Measurements from ENCODE around the gene LAMA3. TPM values are rescaled to one million over a fixed set of nuclear protein-coding genes. Genes with fewer than 3 reads are reported as not detected.

Gene LAMA3
- total RNA-seq, 1 donor from 2014 or later: 126 TPM

DNA sequence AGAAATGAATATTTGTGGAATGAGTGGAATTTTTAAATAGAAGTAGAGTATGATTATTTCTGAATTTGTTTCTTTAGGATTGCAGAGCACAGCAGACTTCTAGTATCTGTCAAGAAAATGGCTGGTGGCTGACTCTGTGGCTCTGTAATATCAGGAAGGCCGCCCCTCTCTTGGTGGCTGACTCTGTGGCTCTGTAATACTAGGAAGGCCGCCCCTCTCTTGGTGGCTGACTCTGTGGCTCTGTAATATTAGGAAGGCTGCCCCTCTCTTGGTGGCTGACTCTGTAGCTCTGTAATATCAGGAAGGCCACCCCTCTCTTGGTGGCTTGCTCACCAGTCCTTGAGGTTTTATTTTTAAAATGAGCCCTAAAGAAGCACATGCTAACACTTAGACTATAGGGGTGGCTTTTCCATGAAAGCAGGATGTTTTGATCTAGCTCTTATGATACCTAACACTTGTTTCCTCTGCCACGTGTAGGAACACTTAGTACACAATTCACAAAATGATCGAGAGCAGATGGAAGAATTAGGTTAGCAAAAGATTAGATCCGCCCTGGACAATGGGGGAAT, 240.2 kb downstream of the LAMA3 start:
- Histone ChIP-seq H3K36me3 (ENCODE audit: control insufficient read depth, insufficient read depth, low read length) (no peaks in the 10 kb centered on the region), H3K27me3 (ENCODE audit: control insufficient read depth, insufficient read depth, low read length) (no peaks in the 10 kb centered on the region), H3K4me3 (ENCODE audit: low read depth, low read length) (no peak overlapping the region)
- no peak for DNase-seq (ENCODE audit: low read depth)
- no peak for TF ChIP-seq CTCF (IDR thresholded peaks at IDR 0.05; ENCODE audit: insufficient read depth, low read length, poor library complexity, severe bottlenecking)

GRCh38 chr18:23930002-23930401, 240.7 kb downstream of the LAMA3 start:
- H3K4me3 ChIP-seq (ENCODE audit: low read depth, low read length): no peak overlapping the region
- H3K36me3 ChIP-seq (ENCODE audit: control insufficient read depth, insufficient read depth, low read length): no peaks in the 10 kb centered on the region
- DNase-seq (ENCODE audit: low read depth): no peak
- TF ChIP-seq CTCF (IDR thresholded peaks at IDR 0.05; ENCODE audit: insufficient read depth, low read length, poor library complexity, severe bottlenecking): no peak
- no peaks in the 10 kb centered on the region for H3K27me3 ChIP-seq (ENCODE audit: control insufficient read depth, insufficient read depth, low read length)

DNA sequence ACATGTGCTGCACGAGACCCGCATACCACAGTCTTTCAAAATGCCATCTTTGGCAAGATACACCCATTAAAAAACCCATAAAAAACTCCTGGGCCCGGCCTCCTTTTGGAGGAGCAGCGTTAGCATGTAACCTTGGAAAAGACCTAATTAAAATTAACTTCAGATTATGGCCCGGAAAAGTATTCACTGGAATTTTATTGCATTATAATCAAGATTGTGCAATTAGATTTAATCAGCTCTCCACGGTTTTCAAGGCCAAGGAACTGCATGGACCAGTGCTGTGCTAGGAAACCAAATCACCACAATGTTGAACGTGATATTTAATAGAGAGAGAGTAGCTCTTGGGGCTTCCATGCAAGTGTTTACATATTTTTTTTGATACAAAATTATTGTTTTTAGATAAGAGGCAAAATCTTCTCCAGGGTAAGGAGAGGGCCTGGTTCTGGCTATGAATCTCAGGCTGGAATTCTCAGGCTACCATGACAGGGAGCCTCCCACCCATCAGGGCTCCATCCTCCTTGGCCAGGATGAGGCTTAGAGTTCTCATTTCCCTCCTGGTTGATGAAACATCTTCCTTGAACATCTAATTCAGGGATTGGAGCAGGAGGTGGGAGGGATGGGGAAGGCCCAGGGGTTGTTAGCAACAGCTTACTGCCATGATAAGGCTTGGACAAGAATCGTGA, 243.3 kb downstream of the LAMA3 start:
- H3K27me3 ChIP-seq (ENCODE audit: control insufficient read depth, insufficient read depth, low read length): no peaks in the 10 kb centered on the region
- H3K36me3 ChIP-seq (ENCODE audit: control insufficient read depth, insufficient read depth, low read length): no peaks in the 10 kb centered on the region
- TF ChIP-seq CTCF (IDR thresholded peaks at IDR 0.05; ENCODE audit: insufficient read depth, low read length, poor library complexity, severe bottlenecking): no peak
- DNase-seq (ENCODE audit: low read depth): no peak
- H3K4me3 ChIP-seq (ENCODE audit: low read depth, low read length): no peak overlapping the region

DNA sequence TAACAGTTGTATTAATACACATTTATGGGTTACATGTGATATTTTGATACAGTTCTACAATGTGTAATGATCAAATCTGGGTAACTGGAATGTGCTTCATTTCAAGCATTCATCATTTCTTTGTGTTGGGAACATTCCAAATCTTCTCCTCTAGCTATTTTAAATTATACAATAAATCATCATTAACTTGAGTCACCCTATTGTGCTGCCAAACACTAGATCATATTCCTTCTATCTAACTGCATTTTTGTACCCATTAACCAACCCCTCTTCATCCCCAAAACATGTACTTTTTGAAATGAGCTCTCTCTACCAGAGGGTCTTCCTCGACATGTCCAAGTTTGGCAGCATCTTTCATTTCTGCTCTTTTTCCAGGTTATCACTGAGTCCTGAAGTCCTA, 244.2 kb downstream of the LAMA3 start:
- Histone ChIP-seq H3K4me3 (ENCODE audit: low read depth, low read length) (no peak overlapping the region), H3K27me3 (ENCODE audit: control insufficient read depth, insufficient read depth, low read length) (no peaks in the 10 kb centered on the region), H3K36me3 (ENCODE audit: control insufficient read depth, insufficient read depth, low read length) (no peaks in the 10 kb centered on the region)
- no peak for TF ChIP-seq CTCF (IDR thresholded peaks at IDR 0.05; ENCODE audit: insufficient read depth, low read length, poor library complexity, severe bottlenecking)
- no peak for DNase-seq (ENCODE audit: low read depth)

GRCh38 chr18:23934252-23934651, 245.0 kb downstream of the LAMA3 start:
- no peaks in the 10 kb centered on the region for H3K36me3 ChIP-seq (ENCODE audit: control insufficient read depth, insufficient read depth, low read length)
- no peak for DNase-seq (ENCODE audit: low read depth)
- no peak for TF ChIP-seq CTCF (IDR thresholded peaks at IDR 0.05; ENCODE audit: insufficient read depth, low read length, poor library complexity, severe bottlenecking)

DNA sequence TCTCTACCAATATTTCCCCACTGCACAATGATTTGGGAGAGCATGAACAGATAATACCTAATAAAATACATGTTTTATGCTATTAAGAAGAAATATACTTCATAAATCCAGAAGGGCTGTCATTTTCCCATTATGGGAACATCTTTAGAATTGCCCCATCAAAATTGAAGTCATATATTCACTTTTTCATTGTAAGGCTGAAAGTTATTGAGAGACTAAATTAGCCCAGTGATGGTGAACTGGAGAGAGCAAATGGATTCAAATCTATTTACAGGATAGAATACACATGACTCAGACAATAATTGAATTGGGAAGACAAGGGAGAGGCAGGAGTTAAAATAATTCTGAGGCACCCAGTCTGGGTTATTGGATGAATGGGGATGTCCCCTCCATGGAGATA, 245.6 kb downstream of the LAMA3 start:
- no peak for DNase-seq (ENCODE audit: low read depth)
- Histone ChIP-seq H3K27me3 (ENCODE audit: control insufficient read depth, insufficient read depth, low read length) (no peaks in the 10 kb centered on the region), H3K36me3 (ENCODE audit: control insufficient read depth, insufficient read depth, low read length) (no peaks in the 10 kb centered on the region), H3K4me3 (ENCODE audit: low read depth, low read length) (no peak overlapping the region)
- TF ChIP-seq CTCF (IDR thresholded peaks at IDR 0.05; ENCODE audit: insufficient read depth, low read length, poor library complexity, severe bottlenecking): no peak

More at GRCh38 chr18:23934252-23934651, 245.0 kb downstream of the LAMA3 start:
- no peak overlapping the region for H3K4me3 ChIP-seq (ENCODE audit: low read depth, low read length)
- no peaks in the 10 kb centered on the region for H3K27me3 ChIP-seq (ENCODE audit: control insufficient read depth, insufficient read depth, low read length)

All from kidney epithelial cell (primary cell).